Stimulated activated CD8-positive, alpha-beta memory T cell treated with anti-CD3 and anti-CD28 coated beads, Interleukin-7, amount 100 ng/mL, for 48 hours (primary cell): ENCODE data around the gene PIEZO1.

Experiments
- DNase-seq, 2 donors: peaks; one replicate each; pipeline ENCODE4 v3.0.0-alpha.2; 2020; ENCODE audit warnings: low read depth in 1 of 2; ENCODE audit errors: extremely low read depth in 1 of 2

Gene PIEZO1

GRCh38 chr16:88816736-88817535, 31.9 kb upstream of the PIEZO1 start:
- DNase-seq = no peak

DNA sequence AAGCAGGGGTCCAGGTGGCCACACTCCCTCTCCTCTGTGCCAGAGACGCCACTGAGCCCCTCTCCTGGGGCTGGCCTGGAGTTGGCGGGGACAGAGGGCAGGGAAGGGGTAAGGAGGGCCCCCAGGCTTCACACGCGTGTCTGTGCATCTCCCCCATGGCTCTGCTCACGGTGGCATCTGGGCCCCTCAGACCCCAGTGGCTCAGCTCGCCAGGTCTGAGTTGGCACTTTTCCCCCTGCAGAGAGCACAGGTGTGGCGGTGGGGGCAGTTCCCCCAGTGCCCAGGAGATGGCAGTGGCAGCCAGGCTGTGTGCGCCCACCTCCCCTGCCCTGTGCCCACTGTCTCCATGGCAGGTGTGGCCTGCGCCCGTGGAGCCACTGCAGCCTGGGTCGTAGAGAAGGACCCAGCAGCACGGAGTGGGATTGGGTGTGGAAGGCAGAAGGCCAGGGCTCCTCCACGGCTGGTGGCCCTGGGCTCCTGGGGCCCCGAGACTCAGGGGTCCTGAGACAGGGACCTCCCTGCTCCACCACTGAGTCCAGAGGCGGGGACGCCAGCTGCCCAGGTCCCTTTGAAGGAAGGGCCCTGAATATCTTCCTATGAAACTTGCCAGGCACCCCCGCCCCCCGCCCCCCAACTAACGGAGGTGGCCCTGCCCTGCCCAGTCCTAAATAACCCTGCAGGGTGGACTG, 31.0 kb upstream of the PIEZO1 start:
- DNase-seq = no peak

DNA sequence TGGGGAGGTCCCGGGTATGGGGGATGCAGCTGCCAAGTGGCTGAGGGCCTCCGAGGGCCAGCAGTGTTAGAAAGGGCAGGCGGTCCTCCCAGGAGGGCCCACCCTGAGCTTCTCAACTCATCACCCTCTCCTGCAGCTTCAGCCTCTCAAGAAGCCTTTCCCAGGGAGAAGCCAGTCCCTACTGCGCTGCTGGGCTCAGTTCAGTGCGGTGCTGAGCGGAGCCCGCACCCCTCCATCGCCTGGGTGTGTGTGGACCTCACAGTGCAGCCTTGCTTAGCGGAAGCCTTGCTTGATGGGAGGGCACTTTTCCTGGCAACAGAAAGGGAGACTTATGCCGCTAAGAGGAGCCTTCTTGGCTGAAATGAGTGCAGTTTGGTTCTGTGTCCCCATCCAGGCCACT, 30.2 kb upstream of the PIEZO1 start:
- DNase-seq = no peak

- DNase-seq = no peak
Measured at GRCh38 chr16:88814144-88814502, 29.1 kb upstream of the PIEZO1 start.

- no peak for DNase-seq
Measured at GRCh38 chr16:88813269-88814143, 28.5 kb upstream of the PIEZO1 start.

- no peak for DNase-seq
Measured at GRCh38 chr16:88812513-88813268, 27.7 kb upstream of the PIEZO1 start.

- DNase-seq = peak; percentile 90 to 91
Measured at GRCh38 chr16:88811769-88812512, 26.9 kb upstream of the PIEZO1 start, which contains the start of gene APRT. Gene APRT, minus strand, starts transcription at chr16:88811928. Its CDS starts 29 bp downstream, at chr16:88811899.

DNA sequence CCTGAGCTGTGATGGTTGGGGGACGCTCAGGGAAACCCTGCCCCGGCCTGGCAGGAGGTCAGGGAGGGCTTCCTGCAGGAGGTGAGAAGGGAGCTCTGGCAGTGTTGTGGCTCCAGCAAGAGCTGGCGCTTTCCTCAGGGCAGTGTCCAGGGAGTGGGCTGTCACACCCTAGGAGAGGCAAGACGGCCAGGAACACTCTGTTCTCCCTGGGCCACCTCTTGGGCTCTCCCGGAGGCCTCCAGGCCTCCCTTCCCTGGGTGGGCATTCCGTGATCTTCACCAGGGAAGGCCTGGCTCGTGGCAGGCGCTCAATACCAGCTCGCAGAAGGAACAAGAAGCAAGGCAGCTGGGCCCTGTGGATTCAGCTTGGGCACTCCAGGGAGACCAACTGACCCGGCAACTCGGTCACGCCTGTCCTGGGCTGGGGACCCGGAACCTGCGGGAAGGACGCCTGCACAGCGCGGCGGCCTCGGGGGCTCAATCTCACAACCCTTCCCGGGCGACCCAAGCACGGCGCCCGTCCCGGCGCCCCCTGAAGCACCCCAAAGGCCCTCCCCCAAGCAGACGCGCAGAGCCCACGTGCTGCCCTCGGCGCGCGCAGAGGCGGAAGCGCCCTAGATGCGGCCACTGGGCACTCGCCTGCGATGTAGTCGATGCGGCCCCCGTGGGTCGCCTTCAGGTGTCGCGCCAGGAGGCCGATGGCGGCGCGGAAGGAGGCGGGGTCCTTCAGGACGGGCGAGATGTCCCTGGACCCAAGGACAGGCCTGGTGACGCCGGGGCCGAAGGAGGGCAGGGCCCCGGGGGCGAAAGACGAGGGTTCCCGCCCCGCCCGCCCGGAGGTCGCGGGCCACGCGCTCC, 26.1 kb upstream of the PIEZO1 start:
- peak in 1 of 2 donors; percentile 55 for DNase-seq

DNA sequence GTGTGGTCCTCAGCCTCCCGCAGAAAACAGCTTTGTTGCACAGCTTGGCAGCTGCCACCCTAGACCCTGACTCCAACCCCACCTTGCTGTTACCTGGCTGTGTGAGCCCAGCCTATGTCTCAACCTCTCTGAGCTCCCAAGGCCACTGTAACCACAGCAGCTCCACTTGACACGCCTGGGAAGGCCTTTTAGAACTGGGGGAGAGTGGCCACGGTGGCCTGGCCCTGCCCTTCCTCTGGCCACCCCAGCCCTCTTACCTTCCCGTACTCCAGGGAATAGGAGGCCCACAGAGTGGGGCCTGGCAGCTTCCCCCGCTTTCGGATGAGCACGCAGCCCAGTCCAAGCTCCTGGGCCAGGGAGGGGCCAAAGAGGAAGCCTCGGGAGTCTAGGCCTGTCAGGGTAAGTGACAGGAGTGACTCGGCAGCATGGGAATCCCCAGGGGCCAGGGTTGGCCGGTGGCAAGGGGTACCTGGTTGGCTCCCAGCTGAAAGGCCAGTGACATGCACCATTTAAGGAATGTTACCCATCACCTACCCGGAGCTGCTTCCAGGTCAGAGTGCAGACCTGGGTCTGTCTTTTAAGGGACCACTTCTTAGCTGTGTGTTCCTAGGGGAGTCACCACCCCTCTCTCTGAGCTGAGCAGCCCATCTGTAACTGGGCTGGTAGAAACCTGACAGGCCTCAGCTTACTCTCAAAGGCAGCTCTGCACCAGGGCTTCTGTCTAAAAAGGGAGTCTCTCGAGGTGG, 25.3 kb upstream of the PIEZO1 start:
- DNase-seq = no peak

DNA sequence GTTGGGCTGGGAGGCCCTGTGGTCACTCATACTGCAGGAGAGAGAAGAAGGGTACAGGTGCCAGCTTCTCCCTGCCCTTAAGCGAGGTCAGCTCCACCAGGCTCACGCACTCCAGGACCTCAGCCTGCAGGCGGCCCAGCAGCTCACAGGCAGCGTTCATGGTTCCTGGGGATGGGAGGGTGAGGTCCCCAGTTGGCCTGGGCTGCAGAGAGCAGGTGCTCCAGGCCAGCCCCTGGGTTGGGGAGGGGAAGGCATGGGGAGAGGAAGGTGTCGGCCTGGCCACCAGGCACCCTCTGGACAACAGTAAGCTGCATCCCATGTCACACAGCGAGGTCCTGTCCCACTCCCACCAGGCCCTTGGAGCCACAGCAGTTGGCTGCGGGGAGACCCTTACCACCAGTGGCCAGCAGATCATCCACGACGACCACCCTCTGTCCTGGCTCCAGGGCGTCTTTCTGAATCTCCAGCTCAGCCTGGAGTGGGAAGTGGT, 24.7 kb upstream of the PIEZO1 start:
- no peak for DNase-seq

DNA sequence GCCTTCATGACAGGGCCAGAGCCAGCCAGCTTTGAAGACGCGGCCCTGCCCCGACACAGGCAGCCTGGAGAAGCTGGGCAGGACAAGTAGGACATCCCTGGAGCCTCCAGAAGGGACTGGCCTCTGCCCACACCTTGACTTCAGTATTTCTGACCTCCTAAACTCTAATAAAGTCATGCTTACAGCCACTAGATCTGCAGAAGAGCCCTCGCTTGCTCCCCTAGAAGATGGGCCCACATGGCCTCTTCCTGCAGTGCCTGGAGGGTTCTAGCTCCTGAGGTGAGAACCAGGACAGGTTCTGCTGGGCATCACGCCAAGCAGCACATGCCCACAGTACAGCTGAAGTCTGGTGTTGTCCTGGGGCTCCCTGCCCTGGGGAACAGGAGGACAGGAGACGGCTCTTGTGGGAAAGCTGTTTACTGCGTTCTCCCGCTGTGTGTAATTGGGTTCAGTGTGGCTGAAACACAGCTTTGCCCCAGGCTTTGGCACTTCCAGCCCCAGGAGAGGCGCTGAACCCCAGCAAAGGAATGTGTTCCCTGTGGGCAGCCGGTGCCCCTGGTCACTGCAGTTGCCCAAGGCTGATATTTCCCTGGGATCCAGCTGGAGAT, 24.2 kb upstream of the PIEZO1 start:
- no peak for DNase-seq

- no peak for DNase-seq
Measured at GRCh38 chr16:88807626-88808453, 22.8 kb upstream of the PIEZO1 start.

GRCh38 chr16:88807142-88807625, 22.2 kb upstream of the PIEZO1 start:
- DNase-seq = no peak

- no peak for DNase-seq
Measured at GRCh38 chr16:88806491-88807111, 21.6 kb upstream of the PIEZO1 start.

DNA sequence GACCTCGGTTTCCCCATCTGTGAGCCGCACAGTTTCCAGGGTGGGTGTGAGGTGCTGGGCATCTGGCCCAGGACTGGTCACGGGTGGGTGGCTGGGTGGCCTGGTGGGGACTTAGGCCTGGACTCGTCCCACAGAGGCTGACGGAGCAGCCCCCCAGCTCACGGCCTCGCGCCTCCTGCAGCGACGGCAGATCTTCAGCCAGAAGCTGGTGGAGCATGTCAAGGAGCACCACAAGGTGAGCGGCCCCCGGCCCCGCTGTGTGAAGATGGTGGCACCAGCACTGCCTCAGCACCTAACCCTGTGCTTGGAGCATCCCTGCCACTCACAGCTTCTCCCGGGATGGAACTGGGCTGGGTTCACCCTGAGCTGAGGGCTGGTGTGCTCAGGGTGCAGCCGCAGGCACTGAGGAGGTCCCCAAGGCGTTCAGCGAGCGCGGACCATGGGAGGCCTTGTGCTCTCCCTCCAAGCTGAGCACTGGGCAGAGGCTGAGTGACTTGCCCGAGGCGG, 20.9 kb upstream of the PIEZO1 start:
- DNase-seq = no peak

- no peak for DNase-seq
Measured at GRCh38 chr16:88805340-88805715, 20.3 kb upstream of the PIEZO1 start.
